ELR (cell line): ENCODE data around the gene CACNA2D4.

Source experiments
- DNase-seq: peaks from one replicate; pipeline ENCODE4 v3.0.0-alpha.2; 2015; ENCODE audit warnings: low read depth

The CACNA2D4 gene

DNA sequence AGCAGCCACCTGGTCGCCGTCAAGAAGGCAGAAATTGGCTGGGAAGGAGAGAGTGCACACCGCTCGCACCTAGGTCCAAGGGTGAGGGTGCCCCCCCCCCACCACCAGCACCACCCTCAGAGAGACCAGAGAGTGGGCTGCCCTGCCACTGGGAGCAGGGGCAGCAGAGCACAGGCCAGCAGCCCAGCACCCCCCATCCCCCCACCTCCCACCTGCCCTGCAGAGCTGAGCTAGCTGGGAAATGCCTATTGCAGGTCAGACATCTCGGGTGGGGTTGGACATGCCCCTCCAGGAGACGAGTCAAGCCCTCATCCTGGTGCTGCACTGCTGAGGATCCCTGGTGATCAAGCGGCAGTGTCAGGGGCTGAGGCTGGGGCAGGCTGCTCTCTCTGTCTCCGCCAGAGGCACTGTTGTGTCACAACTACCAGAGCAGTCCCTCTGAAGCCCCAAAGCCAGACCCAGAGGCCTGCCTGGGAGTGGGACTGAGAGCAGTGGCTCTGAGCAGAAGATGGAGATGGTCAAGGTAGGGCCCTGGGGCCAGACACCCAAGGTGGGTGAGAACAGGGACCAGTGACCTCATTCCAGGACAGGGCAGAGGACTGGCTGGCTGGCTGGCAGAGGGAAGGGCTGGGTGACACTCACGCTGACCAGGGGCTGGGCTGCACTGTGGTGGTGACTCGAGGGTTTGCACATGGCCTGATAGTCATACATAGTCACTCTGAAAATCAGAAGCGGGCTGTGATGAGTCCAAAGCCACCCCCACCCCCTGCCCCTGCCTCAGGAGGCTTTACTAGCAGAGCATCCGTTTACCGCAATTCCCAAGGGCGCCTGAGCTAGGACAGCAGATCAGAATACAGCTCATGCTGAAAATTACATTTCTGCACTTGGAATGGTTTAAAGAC lies 117.8 kb downstream of the CACNA2D4 start:
- DNase-seq, result peak; percentile 40

DNA sequence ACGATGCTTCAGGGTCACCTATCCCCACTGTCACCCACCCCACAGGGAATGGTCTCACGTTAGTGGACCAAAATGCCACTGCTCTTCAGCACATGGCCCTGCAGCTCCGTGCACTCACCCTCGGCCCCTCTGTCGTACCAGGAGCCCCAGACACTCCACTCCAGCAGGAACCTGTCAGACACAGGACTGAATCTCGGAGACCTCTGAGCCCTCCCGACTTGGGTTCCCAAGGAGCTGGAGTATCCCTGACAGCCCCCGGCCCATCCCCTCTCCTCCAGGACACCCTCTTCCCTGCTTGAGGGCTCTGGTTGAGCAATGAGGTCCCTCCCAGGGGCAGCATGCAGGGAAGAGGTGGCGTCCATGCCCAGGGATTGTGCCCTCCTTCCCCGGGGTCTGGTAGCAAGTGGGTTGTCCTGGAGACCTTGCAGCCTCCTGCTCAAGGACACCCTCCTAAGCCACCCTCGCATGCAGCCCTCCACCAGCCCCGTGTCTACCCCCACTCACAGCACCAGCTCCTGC lies 118.5 kb downstream of the CACNA2D4 start:
- no peak for DNase-seq

- DNase-seq, result no peak
These were observed 119.2 kb downstream of the CACNA2D4 start for GRCh38 chr12:1799051-1799881.

DNA sequence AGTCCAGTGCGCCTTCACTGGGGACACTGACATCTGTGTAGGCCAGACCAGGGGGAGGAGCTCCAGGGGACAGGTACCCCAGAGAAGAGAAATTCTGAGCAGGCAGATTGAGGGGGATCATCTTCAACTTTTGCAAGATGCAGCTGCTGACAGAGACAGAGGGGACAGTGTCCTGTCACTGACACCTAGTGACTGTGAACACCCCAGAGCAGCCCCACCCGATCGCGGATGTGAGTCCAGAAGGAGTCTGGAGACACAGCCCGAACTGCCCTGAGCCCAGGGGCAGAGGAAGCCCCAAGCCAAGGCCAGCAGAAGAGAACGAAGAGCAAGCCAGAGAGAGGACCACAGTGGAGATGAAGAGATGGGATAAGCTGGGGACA lies 119.8 kb downstream of the CACNA2D4 start:
- DNase-seq, result no peak

DNA sequence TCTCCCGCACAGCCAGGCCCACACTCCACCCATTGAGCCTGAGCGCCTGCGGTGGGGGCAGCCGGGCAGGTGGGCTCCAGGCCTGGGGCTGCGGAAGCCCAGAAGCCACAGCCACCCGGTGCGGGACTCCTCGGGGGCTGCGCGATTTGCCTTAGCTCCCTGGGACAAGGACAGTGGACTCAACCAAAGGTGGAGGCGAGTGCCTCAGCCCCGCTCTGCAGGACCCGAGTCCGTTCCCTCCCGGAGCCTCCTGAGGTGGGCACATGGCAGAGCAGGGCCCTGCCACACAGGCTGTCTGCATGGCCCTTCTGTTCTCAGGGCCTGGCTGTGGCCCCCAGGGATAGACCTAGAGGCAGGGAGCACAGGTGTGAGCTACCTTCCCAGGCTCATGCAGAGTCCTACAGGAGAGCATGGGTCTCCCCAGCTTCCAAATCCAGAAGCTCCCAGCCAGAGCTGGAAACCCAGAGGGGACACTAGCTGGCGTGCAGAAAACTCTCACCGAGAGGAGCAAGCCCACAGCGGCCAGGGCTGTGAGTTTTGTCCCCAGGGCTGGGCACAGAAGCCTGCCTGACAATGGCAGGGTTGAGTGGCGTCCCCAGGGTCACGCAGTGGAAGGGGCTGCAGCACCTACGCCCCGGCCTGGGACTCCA lies 120.3 kb downstream of the CACNA2D4 start:
- no peak for DNase-seq

DNA sequence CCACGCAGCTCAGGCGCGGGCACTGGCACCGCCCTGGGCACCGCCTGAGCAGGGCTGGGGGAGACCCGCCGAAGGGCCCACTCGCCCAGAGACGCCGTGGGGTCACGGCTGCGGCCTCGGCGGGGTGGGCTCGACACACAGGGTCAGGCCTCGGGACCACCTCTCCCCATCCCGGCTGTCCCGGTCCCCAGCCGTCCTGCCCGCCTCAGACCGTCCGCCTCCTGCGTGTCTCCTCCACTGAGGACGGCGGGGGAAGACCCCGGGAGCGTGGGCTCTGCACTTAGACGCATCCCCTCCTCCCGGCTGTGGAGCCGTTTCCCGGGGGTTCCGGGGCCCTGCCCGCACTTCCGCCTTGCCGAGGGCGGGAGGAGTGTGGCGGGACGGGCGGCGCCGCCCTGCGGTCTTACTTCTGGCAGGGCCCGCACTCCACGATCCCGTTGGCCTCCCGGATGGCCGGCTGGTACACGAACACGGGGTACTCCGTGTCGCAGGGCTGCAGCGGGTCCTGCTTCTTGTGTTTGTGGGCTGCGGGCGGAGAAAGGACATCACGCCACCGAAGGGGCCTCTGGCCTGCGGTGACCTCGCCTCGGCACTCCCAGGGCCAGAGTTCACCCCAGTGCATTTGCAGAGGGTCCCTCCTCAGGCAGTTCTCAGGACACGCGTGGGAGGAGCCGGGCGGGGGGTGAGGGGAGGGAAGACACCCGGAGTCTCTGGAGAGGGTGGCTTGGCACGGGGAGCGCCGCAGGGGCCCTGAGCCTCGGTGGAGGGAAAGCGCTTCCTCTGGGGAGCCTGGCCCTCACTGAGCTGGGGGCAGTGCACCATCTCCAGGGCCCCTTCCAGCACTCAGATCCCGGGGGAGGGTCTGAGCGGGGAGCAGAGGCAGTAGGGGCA lies 121.2 kb downstream of the CACNA2D4 start:
- DNase-seq, result no peak

DNA sequence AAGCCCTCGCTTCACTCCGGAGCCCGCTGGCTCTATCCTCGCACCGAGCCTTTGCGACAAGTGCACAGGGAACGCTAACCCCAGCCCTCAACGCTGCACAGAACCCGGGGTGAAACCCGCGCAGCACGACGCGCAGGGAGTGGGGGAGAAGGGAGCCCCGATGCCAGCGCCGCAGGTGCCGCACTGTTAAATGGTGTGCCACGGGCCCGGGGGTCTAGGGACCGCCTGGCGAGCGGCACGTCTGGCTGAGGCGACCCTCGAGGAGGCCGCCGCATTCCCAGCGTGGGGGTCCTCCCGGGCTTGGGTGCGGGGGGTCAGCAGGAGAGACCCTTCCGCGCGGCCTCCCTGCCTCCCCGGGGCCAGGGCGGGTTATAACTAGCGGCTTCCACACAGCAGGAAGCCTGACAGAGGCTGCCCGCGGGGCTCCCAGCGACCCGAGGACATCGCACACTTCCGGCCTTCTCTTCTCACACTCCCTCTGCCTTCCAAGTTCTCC lies 121.9 kb downstream of the CACNA2D4 start:
- peak; percentile 56 for DNase-seq

DNA sequence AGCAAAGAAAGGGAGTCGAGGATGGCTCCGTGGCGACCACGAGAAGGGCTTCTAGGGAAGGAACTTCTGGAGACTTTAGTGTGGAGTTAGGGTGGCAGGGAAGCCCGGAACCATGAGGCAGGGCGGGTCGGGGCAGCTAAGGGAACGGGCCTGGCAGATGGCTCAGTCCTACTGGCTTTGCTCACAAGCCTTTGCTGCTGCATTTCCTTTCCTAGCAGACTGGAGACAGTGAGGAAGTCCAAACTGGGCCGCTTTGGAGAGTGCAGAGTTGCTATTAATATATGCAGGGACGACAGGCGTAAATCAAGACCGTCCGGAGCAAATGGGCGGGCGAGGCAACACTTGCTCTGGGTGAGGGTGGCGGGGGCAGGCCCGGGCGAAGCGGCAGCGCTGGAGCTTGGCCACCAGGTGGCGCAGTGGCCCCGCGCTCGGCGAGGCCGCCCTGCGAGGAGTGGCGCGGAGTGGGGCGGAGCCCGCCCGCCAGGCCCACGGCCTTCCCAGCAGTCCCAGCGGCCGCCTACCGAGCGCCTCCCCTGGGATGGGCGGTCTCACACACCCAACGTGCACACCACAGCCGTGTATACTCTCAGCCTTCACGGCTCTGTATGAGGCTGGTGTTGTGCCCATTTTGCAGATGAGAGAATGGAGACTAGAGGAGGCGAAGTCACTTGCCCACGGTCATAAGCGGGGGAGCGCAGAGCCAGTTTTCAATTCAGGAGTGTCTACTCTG lies 122.5 kb downstream of the CACNA2D4 start:
- DNase-seq, result peak; percentile 87

GRCh38 chr12:1795221-1795784 lies 123.1 kb downstream of the CACNA2D4 start:
- DNase-seq, result no peak

GRCh38 chr12:1794440-1795090 lies 123.9 kb downstream of the CACNA2D4 start:
- DNase-seq, result no peak

DNA sequence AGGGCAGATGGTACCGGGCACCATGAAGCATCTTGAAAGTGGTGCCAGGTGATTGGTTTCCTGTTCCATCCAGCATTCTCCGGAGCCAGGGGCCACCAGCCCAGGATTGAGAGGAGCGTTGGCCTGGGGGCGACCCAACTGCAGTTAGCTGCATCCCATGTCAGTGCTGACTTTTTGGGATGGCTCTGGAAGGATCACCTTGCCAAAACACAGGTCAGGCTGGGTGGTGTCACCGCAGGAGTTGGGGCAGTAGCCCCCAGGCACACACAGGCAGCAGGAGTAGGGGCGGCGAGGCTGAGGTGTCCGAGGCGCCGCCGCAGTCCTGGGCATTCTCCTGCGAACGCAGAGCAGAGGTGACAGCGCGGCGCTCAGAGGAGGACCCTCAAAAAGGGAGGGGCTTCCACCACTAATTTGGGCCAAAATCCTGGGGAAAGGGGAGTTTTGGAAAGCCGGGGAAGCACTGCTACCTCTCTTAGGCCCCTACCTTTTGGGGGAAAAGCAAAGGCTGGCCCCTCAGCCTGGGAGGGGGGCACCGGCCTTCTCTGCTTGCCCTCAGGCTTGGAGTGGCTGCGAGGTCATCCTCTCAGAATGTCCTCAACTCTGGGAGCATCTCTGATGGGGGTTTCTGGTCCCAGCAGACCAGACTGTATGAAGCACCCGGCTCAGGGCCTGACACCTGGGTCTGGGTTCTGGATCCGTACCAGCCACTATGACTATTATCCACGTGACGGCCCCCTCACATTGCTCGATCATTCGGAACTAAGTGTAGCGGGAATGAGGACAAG lies 124.8 kb downstream of the CACNA2D4 start:
- DNase-seq, result no peak

- DNase-seq, result no peak
These were observed 126.0 kb downstream of the CACNA2D4 start for GRCh38 chr12:1792406-1792805.

- DNase-seq, result peak; percentile 79
These were observed 127.2 kb downstream of the CACNA2D4 start for GRCh38 chr12:1791104-1791841.

DNA sequence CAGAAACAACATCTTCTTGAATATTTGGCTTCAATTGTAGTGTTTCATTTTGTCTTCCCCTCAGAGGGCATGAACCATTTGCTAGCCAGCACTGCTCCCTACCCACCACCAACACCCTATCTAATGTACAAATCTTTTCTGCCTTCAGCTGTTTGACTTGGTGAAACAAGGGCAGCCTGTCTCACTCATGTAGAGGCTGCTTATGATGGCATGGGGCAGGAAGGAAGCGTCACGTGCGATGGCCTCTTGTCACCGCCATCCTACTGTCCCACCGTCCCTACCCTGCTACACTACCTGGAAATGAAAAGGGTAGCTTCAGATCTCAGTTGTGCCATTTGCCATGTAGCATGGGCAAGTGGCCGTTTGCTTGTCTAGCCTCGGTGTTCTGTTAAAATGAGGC lies 128.0 kb downstream of the CACNA2D4 start:
- DNase-seq, result no peak

GRCh38 chr12:1787714-1788113 lies 130.7 kb downstream of the CACNA2D4 start:
- no peak for DNase-seq

- DNase-seq, result no peak
These were observed 136.2 kb downstream of the CACNA2D4 start for GRCh38 chr12:1782215-1782614.

DNA sequence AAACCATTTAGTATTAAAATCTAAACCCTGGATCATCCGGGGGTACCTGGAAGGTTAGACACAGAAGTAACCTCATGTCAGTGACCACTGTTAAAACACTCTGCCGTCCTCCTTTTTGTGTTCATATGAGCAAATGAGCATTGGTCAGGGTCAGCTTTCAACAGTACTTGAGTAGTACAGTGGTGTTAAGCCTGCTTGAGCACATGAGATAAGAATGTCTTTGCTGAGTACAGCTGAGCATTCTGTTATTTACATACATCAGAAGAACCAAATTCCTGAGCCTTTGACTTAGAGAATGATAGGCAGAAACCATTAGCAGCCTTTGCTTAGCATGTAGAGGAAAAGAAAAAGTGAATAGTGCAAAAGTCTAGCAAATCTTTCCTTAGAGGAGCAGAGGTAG lies 136.7 kb downstream of the CACNA2D4 start:
- DNase-seq, result no peak

DNA sequence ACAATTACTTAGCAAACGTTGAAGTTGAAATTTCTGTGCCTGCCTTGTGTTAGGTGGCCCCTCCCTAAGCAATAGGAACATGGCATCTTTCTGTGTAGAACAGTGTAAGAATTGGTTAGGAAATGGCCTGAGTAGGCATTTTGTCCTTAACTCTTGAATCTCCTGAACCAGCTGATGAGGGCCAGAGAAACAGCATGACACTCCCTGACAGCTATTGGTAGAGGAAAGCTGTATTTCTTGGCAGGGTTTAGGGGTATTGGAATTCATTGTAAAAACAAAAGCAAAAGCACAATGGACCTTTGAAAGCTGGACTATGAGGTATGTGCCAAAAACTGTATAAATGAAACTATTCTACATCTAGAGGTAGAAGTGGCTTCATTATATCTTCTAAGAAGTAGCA lies 138.7 kb downstream of the CACNA2D4 start:
- DNase-seq, result no peak
